Lower leg skin (tissue), 4 donors: ENCODE results near the gene GRIN3A. TPM values are rescaled to one million over a fixed set of nuclear protein-coding genes. Genes with fewer than 3 reads are reported as not detected.

Experiments
- DNase-seq, 2 donors: peaks; one replicate each; pipeline ENCODE4 v3.0.0-alpha.2; 2019; ENCODE audit warnings: low spot score in 2 of 2
- H3K4me3 ChIP-seq: fragments of 200-600 bp; sonication (generic); 2 replicates; pipeline ENCODE4 v1.5.1; 2017; ENCODE audit warnings: mild to moderate bottlenecking, low read depth; ENCODE audit not compliant: poor library complexity, severe bottlenecking
- POLR2A ChIP-seq, 2 donors: fragments of 450-650 bp; IDR thresholded peaks; one replicate each; pipeline ENCODE4 v1.6.1; 2016 to 2017; ENCODE audit warnings: antibody characterized with exemption in 2 of 2, mild to moderate bottlenecking in 1 of 2, moderate library complexity in 1 of 2
- WGBS, 2 donors: methylation state at CpG; one replicate each; pipeline ENCODE4 v1.1.5; 2018; 5-methylcytosine and 5-hydroxymethylcytosine counted together
- intact Hi-C: fragments of 100-400 bp; cut with DNase I; formaldehyde crosslinking; loops from one replicate; pipeline ENCODE4 v1.15.0; 2023; ENCODE audit warnings: low total_unique reads
- total RNA-seq, 4 donors: library from RNA; depleted of rRNA; stranded (reverse); fragments of >200 nt; gene quantifications; one replicate each; pipeline ENCODE4 v1.1.0, GENCODE V29; 2016
- TF ChIP-seq, protein P1 (sequence below), 3 donors: fragments of 450-650 bp; IDR thresholded peaks; one replicate each; pipeline ENCODE4 v1.5.1; 2016; ENCODE audit warnings: antibody characterized with exemption in 3 of 3, mild to moderate bottlenecking in 3 of 3, moderate library complexity in 2 of 3

Gene GRIN3A
- total RNA-seq, 4 donors from 2014 or later, result not detected

DNA sequence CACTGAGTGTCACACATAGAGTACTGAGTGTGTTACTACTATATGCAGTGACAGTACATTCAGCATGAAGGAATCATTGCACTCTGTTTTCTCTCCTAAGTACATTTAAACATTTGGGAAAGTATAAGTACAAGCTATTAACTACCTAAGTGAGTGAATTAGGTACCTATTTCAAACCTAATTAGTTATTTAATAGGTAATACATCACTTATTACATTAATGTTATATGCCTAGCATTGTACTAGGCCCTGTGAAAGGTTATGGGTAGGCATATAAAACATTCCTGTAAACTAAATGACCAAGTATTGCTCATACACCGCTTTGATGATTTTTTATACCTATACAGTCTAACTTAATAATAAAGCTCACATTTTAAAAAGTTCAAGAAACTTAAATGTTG is 118.0 kb downstream of the GRIN3A start:
- TF ChIP-seq, protein P1, sequence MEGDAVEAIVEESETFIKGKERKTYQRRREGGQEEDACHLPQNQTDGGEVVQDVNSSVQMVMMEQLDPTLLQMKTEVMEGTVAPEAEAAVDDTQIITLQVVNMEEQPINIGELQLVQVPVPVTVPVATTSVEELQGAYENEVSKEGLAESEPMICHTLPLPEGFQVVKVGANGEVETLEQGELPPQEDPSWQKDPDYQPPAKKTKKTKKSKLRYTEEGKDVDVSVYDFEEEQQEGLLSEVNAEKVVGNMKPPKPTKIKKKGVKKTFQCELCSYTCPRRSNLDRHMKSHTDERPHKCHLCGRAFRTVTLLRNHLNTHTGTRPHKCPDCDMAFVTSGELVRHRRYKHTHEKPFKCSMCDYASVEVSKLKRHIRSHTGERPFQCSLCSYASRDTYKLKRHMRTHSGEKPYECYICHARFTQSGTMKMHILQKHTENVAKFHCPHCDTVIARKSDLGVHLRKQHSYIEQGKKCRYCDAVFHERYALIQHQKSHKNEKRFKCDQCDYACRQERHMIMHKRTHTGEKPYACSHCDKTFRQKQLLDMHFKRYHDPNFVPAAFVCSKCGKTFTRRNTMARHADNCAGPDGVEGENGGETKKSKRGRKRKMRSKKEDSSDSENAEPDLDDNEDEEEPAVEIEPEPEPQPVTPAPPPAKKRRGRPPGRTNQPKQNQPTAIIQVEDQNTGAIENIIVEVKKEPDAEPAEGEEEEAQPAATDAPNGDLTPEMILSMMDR (IDR thresholded peaks at IDR 0.05), result no peak
- no peak for TF ChIP-seq POLR2A (IDR thresholded peaks at IDR 0.05)

DNA sequence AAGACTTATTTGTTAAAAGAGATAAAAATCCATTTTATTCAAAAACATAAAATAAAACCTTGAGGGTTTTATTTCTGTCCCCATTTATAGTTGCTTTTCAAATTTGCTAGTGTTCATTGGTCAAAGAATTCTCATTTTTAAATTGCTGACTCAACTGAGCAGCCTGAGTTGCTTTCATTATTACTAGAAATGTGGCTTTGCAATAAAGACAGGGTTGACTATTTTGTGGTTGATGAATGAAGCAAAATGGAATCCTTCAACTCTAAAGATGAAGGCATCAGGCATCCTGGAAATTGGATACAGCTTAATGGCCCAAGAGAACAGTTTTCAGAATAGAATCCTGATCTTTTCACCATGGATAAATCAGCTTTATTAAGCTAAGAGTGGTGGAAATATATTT is 119.7 kb downstream of the GRIN3A start:
- no peak for DNase-seq
- intact Hi-C loops, result no loop called here
- TF ChIP-seq, protein P1 (IDR thresholded peaks at IDR 0.05), result no peak
- no peak for TF ChIP-seq POLR2A (IDR thresholded peaks at IDR 0.05)
- no peak overlapping the region for H3K4me3 ChIP-seq

More for the DNA sequence above, 118.0 kb downstream of the GRIN3A start:
- intact Hi-C loops, result no loop called here
- DNase-seq, result no peak
- H3K4me3 ChIP-seq, result no peak overlapping the region
- 97 to 98% methylated on average over 1 of the region's 1 CpG for WGBS, 2 donors

DNA sequence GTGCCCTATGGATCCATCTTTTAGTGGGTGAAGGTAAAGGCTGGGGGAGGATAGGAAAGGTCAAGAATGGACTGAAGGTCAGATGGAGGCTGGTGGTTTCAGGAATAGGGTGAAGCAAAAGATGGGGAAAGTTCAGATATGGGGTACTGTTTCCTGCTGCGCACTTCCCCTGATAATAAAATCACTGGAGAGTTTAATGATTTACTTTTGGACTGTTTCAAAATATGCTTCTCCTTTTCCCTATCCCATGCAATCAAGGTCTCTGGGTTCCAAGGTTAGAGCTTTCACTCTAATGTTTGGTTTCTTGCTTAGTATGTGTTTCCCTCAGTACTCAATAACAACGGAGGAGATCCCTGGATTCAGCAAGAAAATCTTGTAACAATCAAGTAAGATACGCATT is 132.9 kb downstream of the GRIN3A start:
- WGBS, 2 donors, result 88 to 91% methylated on average over 3 of the region's 3 CpGs
- intact Hi-C loops, result loop anchor here (10.0 kb wide), 1 partner anchor 1011 kb away; no protein-coding TSS in a partner anchor

DNA sequence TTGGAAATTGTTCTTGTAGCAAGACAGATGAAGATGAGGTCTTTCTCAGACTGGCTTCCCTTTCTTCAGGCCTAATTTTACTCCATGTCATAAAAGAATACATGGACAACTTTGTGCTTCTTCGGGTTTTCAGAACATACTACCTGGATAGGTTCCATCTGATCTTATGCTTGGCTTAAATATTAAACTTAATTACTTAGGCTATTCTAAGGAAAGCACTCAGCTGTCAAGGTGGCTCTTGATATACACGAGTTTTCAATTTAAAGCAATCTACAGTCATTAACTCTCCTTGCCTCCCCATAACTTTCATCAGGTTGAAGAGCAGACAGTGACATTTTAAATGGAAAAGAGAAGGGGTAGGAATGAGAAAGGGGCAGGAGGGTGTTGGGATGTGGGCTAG is 134.2 kb downstream of the GRIN3A start:
- intact Hi-C loops, result loop anchor here (10.0 kb wide), 1 partner anchor 1009 kb away; no protein-coding TSS in a partner anchor
- DNase-seq, result no peak

More for the DNA sequence above, 132.9 kb downstream of the GRIN3A start:
- DNase-seq, result no peak
- TF ChIP-seq POLR2A (IDR thresholded peaks at IDR 0.05), result no peak
- TF ChIP-seq, protein P1 (IDR thresholded peaks at IDR 0.05), result no peak
- no peak overlapping the region for H3K4me3 ChIP-seq

DNA sequence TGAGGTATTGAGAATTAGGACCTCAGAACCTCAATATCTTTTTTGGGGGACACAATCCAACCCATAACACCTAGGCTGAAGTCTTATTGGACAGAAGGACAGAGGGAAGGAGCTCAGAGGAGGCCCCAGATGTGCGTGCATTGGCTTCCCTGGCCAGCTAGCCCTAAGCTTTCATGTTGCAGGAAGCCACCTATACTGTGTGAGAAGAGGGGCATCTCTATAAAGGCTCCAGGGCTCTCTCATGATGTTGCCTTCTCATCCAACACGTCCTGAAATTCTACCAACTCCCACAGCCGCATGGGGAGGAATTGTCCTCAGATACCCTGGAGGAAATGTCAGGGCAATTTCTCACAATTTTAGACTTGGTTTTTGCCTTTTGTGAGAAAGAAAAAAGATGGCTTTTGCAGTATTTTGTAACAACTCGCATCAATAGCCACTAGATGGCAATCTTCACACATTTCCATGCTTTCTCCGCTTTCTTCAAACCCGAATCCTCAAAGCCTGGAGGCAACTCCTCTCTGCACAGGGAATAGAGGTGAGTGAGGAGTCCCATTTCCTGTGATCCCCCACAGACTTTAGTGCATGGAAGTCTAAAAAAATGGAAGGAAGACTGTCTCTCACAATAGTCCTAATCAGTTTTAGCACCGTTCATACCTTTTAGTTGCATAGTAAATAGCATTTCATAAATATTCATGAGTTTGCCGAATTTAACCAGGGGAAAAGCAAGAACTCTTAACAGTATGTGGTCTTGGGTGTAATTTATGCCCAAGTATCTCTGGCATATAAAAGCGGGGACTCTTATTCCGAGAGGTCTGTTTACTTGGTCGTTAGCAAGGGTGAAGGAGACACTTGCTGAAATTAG is 136.3 kb downstream of the GRIN3A start:
- intact Hi-C loops, result loop anchor here (10.0 kb wide), 1 partner anchor 1007 kb away; no protein-coding TSS in a partner anchor
- TF ChIP-seq POLR2A (IDR thresholded peaks at IDR 0.05), result no peak
- TF ChIP-seq, protein P1 (IDR thresholded peaks at IDR 0.05), result no peak
- WGBS, 2 donors, result 17 to 20% methylated on average over 11 of the region's 11 CpGs
- H3K4me3 ChIP-seq, result no peak overlapping the region
- DNase-seq, result no peak

More for the DNA sequence above, 134.2 kb downstream of the GRIN3A start:
- no peak for TF ChIP-seq POLR2A (IDR thresholded peaks at IDR 0.05)
- no peak overlapping the region for H3K4me3 ChIP-seq
- 61 to 68% methylated on average over 2 of the region's 2 CpGs for WGBS, 2 donors

DNA sequence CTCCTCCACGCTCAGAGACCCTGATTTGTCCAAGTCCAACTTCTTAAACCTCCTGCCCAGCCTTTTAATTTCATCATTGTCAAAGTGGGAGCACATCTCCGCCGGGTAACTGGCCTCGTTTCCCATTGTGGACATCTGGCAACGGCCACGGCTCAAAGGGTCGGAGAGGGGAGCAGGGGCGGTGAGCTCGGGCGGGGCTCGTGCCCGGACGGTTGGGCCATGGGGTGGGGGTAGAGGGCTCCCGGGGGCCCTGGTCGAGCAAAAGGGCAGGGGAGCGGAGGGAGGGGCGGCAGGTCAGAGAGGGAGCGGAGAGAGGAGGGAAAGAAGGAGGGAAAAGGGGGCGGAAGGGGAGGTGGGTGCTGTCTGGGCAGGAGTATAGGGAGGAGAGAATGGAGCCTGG is 143.7 kb downstream of the GRIN3A start, which contains the start of gene PPP3R2:
Gene PPP3R2, minus strand, starts transcription at position 174 of the 400 bp plus-strand sequence. Its CDS starts 48 bp downstream, at position 126.
- TF ChIP-seq, protein P1 (IDR thresholded peaks at IDR 0.05), result no peak
- TF ChIP-seq POLR2A (IDR thresholded peaks at IDR 0.05), result no peak
- no peak within 1 kb of the TSS for H3K4me3 ChIP-seq
- WGBS, 2 donors, result 91 to 94% methylated on average over 19 of the region's 19 CpGs
- DNase-seq, result no peak
- intact Hi-C loops, result no loop called here
